NCI-H524 (cell line): ENCODE results near the gene MGLL.

Experiments used
- DNase-seq, 2 experiments: peaks; one replicate each; lab custom pipeline; 2025; lab: John Stamatoyannopoulos, UW

Gene MGLL

DNA sequence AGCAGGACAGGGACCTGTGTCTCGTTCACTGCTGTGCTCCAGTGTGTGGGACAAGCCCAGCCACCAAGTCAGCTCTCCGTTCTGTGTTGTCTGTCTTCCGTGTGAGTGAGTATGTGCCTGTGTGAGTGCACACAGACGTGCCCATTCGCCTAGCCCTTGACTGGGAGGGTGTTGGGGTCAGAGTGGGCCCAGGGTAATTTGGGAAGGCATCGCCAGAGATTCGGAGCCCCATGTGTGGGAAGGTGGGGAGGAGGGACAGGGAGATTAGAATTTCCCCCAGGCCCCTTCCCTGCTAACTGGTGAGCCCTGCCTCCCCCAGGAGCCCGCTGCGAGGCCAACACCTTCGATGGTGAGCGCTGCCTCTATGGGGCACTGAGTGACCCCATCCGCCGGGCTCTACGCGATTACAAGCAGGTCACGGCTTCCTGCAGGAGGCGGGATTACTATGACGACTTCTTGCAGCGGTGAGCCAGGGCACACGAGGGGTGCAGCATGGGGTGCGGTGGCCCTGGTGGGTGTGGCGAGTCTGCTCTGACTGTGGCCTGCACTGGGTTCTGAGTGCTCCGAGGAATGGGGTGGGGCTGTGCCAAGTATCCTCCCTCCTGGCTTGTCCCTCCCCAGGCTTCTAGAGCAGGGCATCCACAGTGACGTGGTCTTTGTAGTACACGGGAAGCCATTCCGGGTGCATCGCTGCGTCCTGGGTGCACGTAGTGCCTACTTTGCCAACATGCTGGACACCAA is 146.5 kb downstream of the MGLL start:
- no peak for DNase-seq

DNA sequence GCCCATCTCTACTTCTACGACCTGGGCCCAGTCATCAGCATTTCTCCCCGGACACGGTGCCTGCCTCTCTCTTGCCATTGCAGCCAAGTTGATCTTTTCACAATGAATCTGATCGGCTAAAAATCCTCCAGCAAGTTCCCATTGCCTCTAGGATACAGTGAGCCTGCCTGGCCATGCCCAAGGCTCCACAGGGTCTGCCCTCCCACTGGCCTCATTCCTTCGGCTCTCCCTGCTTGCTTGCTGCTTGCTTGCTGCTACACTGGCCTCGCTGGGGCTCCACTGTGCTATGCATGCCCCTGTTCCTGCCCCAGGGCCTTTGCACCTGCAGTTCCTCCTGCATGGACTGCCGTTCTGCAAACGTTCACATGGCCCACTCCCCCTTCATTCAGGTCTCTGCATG is 147.5 kb downstream of the MGLL start:
- DNase-seq = no peak

DNA sequence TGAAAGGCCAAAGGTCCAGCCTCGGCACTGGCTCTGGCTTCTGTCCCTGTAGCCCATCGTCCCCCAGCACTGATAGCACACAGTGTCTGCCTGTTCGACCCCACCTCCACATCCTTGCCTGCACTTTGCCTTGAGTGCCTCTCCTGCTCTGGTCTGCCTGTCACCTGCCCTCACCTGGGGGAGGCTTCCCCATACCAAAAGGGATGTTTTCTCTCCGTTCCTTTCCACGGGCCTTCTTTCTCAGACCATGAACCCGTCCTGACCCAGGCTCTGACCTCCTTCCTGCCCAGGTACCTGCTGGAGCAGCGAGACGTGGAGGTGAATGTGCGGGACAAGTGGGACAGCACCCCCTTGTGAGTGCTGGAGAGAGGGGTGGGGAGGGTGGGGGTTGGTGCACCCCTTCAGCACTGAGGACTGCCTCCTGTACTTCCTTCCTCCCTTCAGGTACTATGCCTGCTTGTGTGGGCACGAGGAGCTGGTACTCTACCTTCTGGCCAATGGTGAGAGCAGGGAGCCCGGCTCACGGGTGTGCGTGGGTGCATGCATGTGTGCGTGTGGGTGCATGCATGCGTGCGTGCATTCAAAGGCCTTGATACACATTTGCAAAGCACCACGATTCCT is 148.1 kb downstream of the MGLL start:
- no peak for DNase-seq

DNA sequence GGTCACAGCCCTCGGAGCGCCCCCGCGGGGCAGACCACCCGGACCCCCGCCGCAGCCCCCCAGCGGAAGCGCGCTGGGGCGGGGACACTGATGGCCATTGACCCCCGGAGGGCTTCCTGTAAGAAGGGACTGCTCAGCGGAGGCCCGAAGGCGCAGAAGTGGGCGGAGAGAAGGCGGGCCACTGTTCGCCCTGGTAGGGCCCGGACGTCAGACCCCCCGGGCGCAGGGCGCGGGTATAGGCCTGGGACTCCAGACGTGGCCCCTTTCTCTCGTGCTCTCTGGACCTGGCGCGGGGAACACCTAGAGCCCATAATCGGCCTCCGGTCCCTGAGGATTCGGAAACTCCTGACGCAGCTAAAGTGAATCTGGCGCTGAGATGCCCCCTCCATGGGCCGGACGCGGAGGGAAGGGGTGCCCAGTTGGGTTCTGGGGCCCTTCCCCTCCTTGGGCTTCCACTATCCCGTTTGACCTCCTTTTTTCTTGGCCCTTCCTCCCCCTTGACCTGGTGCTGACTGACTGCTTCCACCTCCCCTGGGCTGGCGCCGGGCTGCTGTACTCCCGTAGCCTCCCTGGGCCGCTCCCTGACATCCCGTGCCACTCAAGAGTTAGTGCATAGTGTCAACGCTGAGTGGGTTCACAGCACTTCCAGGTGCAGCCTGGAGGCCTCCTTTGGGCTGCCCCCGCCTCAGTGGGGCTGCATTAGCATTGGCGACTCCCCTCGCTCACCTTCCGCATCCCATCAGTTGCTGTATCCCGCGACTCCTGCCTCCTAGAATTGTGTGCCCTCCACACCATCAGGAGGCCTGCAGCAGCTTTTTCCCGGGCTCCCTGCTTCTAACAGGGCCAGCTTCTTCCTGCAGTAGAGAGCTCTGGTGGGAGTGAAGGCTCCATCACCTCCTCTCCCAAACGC is 148.9 kb downstream of the MGLL start:
- DNase-seq = peak in 1 of 2 experiments; percentile 41

DNA sequence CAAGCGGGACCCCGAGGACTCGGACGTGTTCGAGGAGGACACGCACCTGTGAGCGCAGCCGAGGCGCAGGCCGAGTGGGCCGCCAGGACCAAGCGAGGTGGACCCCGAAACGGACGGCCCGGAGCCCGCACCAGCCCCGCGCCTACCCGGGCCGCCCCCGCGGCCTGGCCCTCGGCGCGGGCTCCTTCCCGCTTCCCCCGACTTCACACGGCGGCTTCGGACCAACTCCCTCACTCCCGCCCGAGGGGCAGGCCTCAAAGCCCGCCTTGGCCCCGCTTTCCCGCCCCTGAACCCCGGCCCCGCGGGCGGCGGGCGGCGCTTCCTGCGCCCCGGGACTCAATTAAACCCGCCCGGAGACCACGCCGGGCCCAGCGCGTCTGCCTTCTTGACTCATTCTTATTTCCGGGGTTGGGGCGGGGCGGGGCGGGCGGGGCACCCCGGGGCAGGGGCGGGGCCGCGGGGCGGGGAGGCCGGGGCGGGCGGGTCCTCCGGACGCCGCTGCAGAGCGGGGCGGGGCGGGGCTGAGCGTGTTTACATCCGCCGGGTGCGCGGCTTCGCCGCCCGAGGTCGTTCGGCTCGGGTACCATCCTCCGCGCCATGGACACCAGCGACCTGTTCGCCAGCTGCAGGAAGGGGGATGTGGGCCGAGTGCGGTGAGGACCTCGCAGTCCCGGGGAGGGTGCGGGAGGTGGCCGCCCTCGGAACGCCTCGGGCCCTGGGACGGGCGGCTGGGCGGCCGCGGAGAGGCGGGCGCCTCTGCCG is 149.7 kb downstream of the MGLL start, which contains the start of gene ABTB1:
TSS of gene ABTB1 (plus strand) at position 524 of the 762 bp plus-strand sequence. CDS start at position 598, 74 bp downstream.
- DNase-seq = peak; percentile 47 to 72

DNA sequence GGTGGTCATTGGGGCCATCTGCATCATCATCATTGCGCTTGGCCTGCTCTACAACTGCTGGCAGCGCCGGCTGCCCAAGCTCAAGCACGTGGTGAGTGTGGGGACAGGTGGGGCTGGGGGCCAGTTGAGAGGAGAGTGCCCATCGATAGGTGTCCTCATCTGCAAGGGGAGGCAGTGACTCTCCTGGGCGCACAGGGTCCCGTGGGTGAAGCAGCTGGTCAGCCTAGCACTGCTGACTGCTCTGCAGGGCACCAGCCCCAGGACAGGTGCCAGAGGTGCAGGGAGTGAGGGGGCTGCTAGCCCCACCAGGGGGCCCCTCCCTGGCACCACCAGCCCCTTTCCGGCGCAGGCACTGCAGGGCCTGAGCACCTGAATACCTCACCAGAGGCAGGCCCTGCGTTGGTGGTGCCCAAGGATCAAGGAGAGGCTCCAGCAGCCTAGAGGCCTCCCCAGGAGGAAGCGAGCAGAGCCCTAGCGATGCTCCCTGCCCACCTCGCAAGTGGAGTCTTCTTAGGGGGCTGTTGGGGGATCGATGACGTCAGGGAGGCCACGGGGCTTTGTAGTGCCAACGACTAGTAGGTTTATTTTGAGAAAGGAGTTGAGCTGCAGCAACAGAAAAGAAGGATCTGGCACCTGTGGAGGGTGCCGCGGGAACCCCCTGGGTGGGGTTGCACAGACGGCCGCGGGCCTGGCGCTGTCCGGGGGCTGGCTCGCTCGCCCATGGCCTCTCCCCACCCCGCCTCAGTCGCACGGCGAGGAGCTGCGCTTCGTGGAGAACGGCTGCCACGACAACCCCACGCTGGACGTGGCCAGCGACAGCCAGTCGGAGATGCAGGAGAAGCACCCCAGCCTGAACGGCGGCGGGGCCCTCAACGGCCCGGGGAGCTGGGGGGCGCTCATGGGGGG is 150.5 kb downstream of the MGLL start:
- peak in 1 of 2 experiments; percentile 26 for DNase-seq

DNA sequence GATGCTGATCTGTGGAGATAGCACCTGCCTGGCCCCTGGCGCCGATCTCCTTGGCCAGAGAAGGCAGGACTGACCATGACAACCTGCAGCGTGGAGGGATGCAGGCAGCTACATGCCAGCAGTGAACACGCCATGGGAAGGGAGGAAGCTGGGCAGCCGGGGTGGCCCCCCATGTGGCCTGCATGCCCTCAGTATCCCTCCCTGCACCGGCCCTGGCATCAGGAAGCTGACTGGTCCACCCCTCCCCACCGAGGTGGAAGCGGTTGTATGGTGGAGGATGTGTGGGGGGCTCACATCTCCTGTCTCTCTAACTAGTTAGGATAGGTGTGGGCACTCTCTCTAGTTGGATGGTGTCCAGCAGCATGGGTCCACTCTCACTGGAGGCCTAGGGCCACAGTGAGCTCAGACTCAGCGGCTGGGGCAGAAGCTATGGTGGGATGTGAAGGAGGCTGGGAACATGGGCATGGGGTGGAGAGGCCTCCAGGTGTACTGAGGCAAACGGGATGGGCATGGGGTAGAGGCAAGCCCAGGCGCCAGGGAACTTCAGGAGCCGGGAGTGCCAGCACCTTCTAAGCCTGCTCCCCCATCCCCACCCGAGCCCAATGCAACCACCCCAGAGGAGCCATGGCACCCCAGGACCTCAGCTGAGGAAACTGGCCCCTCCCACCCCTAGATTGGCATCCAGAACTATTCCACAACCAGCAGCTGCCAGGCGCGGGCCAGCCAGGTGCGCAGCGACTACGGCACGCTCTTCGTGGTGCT is 151.4 kb downstream of the MGLL start:
- no peak for DNase-seq

DNA sequence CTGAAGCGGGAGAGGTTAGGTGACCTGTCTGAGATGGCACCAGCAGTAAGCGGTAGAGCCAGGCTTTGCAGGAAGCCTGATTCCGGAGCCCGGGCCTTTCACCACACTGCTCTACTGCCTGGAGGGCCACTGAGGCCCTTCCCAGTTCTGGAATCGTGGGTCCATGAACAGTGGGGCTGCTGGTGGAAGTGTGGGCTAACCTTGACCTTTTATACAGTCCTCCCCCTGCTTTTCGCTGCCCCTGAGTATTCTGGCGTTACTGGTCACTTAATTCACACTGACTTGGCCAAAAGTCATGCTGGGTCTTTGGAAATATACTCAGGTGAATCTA is 152.1 kb downstream of the MGLL start:
- DNase-seq = no peak

DNA sequence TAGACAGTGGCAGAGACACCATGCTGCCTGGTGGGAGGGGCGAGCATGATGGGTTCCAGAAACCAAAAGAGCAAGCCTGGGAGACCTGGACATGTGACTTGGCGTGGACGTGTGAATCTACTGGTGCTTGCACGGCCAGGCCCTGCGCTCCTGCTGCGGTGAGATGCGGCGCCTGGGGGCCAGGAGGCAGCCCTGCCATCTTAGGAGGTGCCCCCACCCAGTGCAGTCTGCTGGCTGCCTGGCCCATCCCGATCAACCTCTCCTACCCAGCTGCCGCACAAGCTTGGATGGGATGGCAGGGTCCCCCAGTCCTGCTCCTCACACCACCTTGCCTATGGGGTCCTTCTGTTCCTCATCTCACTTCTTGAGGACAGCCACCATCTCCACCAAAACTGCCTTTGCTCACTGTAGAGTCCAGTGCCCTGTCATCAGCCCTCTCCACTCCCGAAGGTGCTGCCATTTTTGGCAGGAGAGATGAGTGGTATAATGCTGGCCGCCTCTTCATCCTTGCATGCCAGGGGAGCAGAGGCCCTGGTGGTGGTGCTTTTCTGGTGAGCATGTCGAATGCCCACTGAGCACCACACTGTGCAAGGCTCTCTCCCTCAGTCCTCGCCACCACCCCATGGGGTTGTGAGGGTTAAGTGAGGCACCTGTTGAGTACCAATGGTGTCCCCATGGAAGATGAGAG is 152.6 kb downstream of the MGLL start:
- DNase-seq = no peak

DNA sequence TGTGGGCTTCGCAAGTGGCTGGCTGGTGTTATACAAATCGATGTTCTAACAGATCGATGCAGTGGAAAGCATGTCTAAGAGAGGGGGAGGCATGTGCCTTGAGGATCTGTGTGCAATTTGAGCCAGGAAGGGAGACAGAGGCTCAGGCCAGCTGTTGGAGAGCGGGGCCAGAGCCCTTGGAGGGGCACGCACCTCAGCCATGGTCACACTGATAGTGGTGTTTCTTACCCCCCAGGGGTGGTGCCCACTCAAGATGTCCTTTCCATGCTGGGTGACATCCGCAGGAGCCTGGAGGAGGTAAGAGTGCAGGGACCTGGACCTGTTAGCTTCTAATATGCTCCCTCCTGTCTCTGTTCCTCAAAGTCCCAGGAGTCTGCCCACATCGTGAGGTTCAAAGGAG is 153.4 kb downstream of the MGLL start:
- no peak for DNase-seq

DNA sequence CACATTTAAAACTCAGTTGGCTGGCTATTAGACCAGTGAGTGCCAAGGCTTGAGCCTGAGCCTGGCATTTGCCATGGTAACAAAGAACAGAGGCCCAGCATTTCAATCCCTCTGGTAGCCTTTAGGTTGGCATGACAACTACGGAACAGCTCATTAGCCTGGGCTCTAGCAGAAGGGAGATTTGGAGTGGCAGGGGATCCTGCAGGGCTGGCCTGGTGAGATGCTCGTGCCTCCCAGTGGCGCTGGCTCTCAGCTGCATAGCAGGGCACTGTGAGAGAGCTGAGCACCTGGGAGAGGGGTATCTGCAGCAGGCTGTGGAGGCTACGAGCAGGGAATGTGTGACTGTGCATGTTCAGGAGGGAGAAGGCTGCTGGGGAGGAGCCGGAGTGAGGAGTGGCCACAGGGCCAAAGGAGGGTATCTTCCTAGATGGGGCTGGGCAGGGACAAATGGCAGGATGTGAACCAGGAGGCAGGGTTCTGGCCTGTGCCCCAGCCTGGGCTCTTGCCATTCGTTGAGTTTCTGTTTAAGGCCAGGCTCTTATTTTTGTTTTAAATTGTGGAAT is 155.1 kb downstream of the MGLL start:
- peak; percentile 58 to 82 for DNase-seq

DNA sequence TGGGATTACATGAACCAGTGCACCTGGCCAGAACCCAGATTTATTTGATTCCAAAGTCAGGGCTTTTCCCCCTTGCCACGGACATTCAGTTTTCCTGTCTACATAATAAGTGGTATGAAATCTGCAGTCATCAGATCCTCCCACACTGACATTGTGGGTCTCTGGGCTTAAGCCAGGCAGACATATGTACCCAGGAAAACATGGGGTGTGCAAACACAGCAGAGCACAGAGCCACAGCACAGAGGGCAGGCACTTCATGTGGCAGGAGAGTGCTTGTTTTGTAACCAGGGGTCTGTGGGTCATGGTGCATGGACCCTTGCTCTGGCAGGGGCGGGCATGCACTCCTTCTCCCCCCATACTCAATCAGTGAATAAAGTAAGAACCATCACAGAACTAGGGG is 155.6 kb downstream of the MGLL start:
- no peak for DNase-seq

DNA sequence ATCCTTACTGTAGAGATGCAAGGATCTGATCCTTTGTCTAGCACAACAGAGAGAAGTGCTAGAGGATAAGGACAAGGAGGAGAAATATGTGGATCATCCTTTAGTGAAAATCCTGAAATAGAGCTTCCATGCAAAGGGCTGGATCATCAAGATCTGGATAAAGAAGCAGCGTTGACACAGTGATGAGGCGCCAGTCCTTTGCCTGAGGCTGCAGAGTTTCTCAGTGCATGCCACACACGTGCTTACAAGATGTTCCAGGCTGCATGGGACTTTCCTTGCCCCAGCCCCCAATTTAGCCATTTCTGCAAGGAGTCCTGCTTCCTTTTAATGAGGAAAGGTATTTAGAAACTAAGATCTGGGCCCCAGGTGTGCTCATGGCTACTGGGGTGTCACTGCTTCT is 156.7 kb downstream of the MGLL start:
- DNase-seq = no peak

DNA sequence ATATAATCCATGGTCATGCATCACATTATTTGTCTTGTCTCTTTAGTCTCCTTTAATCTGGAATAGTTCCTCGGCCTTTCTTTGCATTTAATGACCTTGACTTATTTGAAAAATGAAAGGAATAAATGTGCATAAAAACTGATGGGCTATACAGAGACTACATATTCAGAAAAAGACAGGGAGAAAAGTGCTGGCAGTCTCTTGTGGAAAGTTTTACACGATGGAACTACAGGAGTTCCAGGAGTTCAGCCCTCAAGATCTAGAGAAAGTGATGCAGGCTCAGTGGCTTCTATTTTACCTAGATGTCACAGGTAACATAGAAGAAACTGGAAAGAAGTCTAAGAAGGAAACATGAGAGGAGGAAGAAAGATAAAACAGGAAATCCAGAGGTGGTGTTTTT is 157.2 kb downstream of the MGLL start:
- DNase-seq = no peak

DNA sequence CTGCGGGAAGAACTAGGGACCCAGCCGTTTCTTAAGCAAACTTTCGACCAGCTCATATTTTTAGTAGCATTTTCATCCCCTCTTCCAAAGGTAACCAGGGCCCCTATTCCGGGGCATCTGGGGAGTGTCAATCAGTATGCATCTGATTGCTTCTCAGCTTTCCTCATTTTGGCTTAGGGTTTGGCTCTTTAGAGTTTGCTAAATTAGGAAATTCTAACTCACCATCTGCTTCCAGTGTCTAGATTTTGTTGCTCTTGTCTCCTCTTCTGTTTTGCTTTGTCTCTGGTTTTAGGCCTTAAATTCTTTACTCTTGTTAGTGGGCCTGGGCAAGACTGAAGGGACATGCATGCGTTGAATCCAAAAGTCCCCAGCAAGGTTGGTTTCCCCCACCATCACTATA is 159.2 kb downstream of the MGLL start:
- DNase-seq = no peak

DNA sequence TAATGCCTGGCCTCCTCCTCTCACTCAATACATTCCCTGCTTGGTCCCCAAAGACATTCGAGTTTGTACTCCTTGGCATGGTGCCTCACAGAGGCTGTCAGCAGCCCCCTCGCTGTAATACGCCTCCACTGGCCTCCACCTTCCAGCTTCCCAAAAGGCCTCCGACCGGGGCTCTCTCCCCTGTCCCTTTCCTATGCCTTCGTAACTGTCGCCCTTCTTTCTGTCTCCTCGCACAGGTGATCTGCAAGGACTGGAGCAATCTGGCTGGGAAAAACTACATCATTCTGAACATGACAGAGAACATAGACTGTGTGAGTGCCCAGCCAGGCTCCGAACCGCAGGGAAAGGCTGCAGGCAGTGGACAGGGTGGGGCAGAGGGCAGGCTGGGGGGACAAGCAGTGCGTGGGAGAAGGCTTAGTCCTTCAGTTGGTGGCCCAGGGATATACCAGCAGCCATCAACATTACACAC is 160.3 kb downstream of the MGLL start:
- no peak for DNase-seq

DNA sequence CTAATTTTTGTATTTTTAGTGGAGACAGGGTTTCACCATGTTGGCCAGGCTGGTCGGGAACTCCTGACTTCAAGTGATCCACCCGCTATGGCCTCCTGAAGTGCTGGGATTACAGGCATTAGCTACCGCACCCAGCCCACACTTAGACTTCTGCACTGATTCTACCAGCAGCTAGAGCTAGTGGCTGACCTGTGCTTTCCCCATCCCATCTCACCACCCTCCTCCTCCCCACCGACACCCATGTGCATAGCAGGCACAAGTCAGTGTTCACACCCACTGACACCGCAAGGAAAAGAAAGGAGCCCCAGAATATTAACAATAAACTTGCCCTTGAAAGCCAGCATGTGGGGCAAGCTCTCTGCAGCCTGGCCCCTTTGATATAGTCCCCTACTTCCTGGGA is 160.7 kb downstream of the MGLL start:
- DNase-seq = no peak

DNA sequence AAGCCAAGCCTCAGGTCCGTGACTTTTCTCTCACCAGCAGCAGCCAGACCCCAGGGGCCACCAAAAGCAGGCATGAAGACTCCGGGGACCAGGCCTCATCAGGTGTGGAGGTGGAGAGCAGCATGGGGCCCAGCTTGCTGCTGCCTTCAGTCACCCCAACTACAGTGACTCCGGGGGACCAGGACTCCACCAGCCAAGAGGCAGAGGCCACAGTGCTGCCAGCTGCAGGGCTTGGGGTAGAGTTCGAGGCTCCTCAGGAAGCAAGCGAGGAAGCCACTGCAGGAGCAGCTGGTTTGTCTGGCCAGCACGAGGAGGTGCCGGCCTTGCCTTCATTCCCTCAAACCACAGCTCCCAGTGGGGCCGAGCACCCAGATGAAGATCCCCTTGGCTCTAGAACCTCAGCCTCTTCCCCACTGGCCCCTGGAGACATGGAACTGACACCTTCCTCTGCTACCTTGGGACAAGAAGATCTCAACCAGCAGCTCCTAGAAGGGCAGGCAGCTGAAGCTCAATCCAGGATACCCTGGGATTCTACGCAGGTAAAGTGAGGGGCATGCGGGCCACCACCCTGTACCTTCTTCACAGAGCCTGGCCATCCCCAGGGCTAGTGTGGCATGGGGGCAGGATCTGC is 161.6 kb downstream of the MGLL start:
- DNase-seq = no peak

DNA sequence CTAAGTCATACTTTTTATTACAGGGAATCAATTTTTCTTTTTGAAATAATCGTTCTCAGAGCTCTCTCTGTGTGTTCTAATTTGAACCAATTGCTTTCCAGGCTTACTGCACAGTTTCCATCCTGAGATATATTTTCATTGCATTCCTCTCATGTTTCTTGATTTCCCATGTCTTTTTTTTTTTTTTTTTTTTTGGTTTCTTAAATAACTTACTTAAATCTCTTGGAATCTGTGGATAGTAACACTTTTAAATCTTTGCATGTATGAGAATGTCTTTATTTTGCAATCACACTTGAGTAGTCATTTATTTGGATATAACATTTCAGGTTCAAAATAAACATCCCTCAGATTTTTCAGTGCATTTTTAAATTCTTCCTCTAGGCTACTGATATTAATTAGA is 164.1 kb downstream of the MGLL start:
- DNase-seq = no peak
